Effector memory CD4-positive, alpha-beta T cell (primary cell): ENCODE measurements around the gene NUDT5.

Experiments
- DNase-seq, 3 donors: peaks; one replicate each; pipeline ENCODE4 v3.0.0-alpha.2; 2020
- H3K27ac ChIP-seq: 2 replicates; pipeline ENCODE4 v1.7.0; 2013; ENCODE audit warnings: mild to moderate bottlenecking, low read length, moderate library complexity; ENCODE audit not compliant: insufficient read depth, poor library complexity, severe bottlenecking
- H3K27me3 ChIP-seq: replicated peaks from 2 replicates; pipeline ENCODE4 v1.7.0; 2013; ENCODE audit warnings: mild to moderate bottlenecking, low read length; ENCODE audit not compliant: insufficient read depth, control insufficient read depth, poor library complexity, severe bottlenecking
- H3K36me3 ChIP-seq: 2 replicates; pipeline ENCODE4 v1.7.0; 2013; ENCODE audit warnings: mild to moderate bottlenecking, low read length, moderate library complexity; ENCODE audit not compliant: control insufficient read depth, insufficient read depth
- H3K4me1 ChIP-seq: 2 replicates; pipeline ENCODE4 v1.7.0; 2013; ENCODE audit warnings: low read length, mild to moderate bottlenecking; ENCODE audit not compliant: control insufficient read depth, insufficient read depth, poor library complexity, severe bottlenecking
- H3K4me3 ChIP-seq: 2 replicates; pipeline ENCODE4 v1.7.0; 2013; ENCODE audit warnings: low read length, low read depth, mild to moderate bottlenecking; ENCODE audit not compliant: insufficient read depth, poor library complexity, severe bottlenecking
- H3K9me3 ChIP-seq: 2 replicates; pipeline ENCODE4 v1.7.0; 2013; ENCODE audit warnings: mild to moderate bottlenecking, low read length, moderate library complexity; ENCODE audit not compliant: control insufficient read depth

NUDT5 gene

DNA sequence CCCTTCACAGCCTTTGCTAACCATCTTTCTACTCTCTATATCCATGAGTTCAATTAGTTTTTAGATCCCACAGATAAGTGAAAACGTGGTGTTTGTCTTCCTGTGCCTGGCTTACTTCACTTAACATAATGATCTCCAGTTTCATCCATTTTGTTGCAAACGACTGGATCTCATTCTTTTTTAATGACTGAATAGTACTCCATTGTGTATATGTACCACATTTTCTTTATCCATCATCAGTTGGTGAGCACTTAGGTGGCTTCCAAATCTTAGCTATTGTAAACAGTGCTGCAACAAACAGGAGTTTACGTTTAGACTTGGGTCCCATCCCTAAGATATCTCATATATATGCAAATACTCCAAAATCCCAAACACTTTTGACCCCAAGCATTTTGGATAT, 9.4 kb upstream of the NUDT5 start:
- no peaks in the 10 kb centered on the region for H3K9me3 ChIP-seq
- no peak overlapping the region for H3K4me3 ChIP-seq
- H3K36me3 ChIP-seq = peaks cover 7% of the 10 kb centered on the region
- no peak for DNase-seq
- no peaks in the 10 kb centered on the region for H3K4me1 ChIP-seq
- H3K27me3 ChIP-seq = no peaks in the 10 kb centered on the region
- H3K27ac ChIP-seq = no peak overlapping the region

DNA sequence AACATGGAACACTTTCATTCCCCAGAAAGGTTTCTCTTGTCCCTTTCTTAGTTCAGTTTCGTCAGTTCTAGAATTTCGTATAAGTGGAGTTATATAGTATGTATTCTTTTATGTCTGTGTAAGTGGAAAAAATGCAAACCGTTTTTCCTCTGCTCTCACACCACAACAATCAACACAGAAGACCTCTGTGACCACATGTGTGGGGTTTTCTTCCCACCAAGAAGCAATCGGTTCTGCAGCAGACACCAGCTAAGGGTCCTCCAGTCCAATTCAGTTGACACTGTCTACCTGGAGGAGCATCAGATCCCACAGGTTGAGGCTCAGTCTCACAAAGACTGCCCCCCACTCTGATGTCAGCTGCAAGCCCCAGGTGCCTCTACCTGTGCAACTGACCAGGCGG, 6.5 kb upstream of the NUDT5 start:
- Histone ChIP-seq H3K27me3 (no peaks in the 10 kb centered on the region), H3K36me3 (peaks cover 4% of the 10 kb centered on the region), H3K4me3 (no peak overlapping the region), H3K9me3 (no peaks in the 10 kb centered on the region), H3K27ac (no peak overlapping the region), H3K4me1 (peaks cover 12% of the 10 kb centered on the region)
- no peak for DNase-seq

DNA sequence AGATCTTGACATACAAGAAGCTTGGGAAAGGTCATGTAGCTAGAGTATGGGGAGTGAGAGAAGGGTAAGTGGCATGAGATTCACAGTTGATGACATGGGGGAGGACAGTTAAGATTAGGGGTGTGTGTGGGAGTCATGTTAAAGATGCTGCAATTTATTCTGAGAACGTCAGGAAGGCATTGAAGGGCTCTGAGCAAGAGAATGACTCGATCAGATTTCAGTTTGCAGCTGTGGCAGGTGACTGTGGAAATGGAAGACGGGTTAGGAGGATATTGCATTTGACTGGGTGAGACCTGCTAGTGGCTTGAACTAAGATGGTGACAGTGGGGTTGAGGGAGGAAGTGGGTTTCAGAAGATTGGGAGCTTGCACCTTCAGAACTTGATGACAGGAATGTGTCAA, 5.9 kb upstream of the NUDT5 start:
- no peak for DNase-seq
- no peaks in the 10 kb centered on the region for H3K9me3 ChIP-seq
- no peak overlapping the region for H3K4me3 ChIP-seq
- peaks cover 17% of the 10 kb centered on the region for H3K4me1 ChIP-seq
- H3K27me3 ChIP-seq = no peaks in the 10 kb centered on the region
- H3K27ac ChIP-seq = no peak overlapping the region
- H3K36me3 ChIP-seq = peaks cover 4% of the 10 kb centered on the region

DNA sequence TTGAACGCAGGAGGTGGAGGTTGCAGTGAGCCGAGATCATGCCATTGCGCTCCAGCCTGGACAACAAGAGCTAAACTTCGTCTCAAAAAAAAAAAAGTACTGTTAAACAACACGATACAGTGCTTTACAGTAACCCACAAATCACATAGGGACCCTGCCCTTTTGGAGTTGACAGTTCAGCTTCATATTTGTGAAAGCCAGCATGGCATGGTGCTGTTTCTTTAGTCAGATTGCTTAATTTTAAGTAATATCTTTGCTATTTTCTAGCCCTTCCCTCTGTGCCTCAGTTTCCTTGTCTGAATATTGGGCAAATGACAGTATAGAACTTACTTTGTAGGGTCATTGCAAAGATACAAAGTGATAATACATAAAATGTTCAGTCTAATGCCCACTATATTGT, 5.2 kb upstream of the NUDT5 start:
- H3K9me3 ChIP-seq = no peaks in the 10 kb centered on the region
- H3K4me3 ChIP-seq = no peak overlapping the region
- no peak overlapping the region for H3K27ac ChIP-seq
- H3K36me3 ChIP-seq = peaks cover 4% of the 10 kb centered on the region
- DNase-seq = no peak
- H3K27me3 ChIP-seq = no peaks in the 10 kb centered on the region
- peaks cover 17% of the 10 kb centered on the region for H3K4me1 ChIP-seq

DNA sequence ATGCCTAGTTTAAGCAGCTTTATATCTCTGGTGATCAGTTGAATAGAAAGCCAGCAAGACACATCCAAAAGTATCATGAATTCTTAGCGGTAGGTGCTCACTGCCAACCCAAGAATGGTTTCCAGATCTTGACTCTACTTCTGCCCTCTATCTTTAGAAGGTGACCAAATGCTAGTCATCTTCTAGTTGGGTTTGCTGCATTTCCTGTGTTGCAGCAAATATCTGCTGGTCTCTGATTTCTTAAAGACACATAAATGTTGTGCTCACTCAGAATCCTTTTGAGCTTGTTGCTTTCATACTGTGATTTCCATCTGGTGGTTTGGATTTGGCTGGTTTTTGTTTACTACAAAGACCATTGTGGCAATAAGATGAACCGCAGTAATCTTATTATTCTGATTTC, 2.5 kb upstream of the NUDT5 start:
- no peak overlapping the region for H3K27ac ChIP-seq
- no peaks in the 10 kb centered on the region for H3K9me3 ChIP-seq
- H3K4me1 ChIP-seq = peaks cover 17% of the 10 kb centered on the region
- DNase-seq = no peak
- peaks cover 4% of the 10 kb centered on the region for H3K36me3 ChIP-seq
- H3K4me3 ChIP-seq = no peak overlapping the region
- H3K27me3 ChIP-seq = no peaks in the 10 kb centered on the region

DNA sequence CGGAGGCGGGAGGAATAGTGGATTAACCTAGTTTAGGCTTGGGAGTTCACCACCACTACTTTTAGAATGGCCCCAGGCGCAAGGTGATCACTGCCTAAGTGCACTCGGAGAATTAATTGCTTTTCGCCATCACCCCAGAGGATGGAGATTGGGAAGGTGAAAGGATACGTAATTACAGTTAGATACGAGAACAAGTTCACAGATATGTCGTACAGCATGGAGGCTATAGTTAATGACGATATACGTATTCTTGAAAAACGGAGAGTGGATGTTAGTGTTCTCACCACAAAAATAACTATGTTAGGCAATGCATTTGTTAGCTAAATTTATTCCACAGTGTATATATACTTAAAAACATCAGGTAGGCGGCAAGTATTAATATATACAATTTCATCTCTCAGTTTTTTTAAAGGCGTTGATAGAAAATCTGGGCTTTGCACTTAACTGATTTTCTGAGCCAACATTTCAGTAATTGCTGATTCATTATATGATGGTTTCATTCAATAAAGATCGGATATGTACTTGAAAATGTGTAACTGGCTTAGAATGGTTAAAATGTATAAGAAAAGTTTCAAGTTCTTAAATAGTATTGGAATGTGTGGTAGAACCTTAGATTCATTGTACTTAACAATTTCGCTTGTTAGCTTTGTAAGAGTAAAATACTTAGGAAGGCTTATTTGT, 980 bp upstream of the NUDT5 start:
- H3K4me3 ChIP-seq = peak overlapping the region; percentile 94
- no peaks in the 10 kb centered on the region for H3K9me3 ChIP-seq
- H3K27ac ChIP-seq = peak overlapping the region; percentile 97
- no peaks in the 10 kb centered on the region for H3K36me3 ChIP-seq
- peaks cover 17% of the 10 kb centered on the region for H3K4me1 ChIP-seq
- no peaks in the 10 kb centered on the region for H3K27me3 ChIP-seq
- DNase-seq = no peak

DNA sequence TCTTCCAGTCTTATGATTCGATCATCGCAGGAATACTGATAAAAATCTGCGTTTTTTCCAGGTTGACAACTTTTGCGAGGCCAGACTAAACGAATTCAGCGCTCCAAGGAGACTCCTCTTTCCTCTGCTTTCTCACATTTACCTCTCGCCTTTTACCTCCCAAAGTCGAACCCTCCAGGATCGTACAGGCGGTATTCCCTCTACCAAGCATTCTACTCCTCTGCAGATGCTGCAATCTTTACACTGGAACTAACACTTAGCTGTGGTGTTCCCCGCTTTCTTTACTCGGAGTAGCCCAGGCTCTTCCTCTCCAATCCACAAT, 449 bp downstream of the NUDT5 start:
- no peaks in the 10 kb centered on the region for H3K27me3 ChIP-seq
- H3K36me3 ChIP-seq = no peaks in the 10 kb centered on the region
- peaks cover 17% of the 10 kb centered on the region for H3K4me1 ChIP-seq
- H3K4me3 ChIP-seq = peak overlapping the region; percentile 94
- H3K27ac ChIP-seq = peak overlapping the region; percentile 97
- no peaks in the 10 kb centered on the region for H3K9me3 ChIP-seq
- no peak for DNase-seq

DNA sequence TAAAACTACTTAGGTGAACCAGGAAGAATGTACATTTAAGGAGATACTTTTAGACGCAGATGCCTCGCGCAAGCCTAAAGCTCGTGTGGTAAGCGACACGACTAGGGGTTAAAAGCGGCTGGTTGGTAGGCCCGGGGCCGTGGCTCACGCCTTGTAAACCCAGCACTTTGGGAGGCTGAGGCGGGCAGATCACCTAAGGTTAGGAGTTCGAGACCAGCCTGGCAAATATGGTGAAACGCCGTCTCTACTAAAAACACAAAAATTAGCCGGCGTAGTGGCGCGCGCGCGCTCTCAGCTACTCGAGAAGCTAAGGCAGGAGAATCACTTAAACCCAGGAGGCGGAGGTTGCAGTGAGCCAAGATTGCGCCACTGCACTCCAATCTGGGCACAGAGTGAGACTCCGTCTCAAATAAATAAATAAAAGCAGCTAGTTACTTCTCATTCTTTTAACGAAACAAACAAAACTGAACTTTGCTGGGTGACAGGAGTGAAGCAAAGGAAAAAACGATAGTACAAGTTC, 879 bp downstream of the NUDT5 start:
- H3K27ac ChIP-seq = peak overlapping the region; percentile 97
- peak in 1 of 3 donors; percentile 12 for DNase-seq
- H3K27me3 ChIP-seq = no peaks in the 10 kb centered on the region
- H3K9me3 ChIP-seq = no peaks in the 10 kb centered on the region
- peaks cover 17% of the 10 kb centered on the region for H3K4me1 ChIP-seq
- H3K4me3 ChIP-seq = peak overlapping the region; percentile 94
- H3K36me3 ChIP-seq = no peaks in the 10 kb centered on the region

DNA sequence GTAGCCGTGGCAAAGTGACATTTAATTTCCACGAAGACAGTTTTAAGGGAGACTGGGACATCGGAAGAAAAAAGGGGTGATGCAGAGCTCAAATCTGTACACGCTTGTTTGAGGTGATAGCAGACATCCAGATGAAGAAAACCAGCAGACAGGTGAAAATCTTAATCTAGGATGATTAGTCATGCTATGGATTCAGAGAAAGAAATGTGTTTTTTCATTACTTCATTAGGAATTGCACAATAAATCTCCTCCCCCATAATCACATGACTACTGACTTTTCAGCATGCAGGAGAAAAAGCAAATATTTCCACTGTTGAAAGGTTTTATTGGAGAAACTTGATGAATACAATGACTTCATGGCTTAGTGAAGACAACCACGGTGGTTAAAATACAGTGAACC, 2.5 kb downstream of the NUDT5 start:
- H3K4me1 ChIP-seq = peaks cover 14% of the 10 kb centered on the region

DNA sequence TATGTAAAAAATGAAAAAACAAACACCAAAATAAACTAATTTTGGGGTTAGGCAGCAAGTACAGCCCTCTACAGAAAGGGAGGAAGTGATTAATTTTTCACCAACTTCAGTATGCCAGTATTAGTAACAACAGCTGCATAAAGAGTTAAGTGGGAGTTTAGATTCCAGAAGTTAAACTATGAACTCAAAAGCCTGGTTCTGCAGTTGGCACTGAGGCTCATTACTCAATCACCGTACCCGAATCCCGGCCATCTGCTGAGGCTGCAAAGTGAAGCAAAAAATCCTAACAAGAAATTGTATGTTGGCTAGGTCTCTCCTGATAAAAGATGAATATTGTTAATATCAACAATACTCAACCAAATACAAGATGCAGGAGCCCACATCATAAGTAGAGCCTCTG, 4.0 kb downstream of the NUDT5 start:
- no peak overlapping the region for H3K27ac ChIP-seq
- no peaks in the 10 kb centered on the region for H3K9me3 ChIP-seq

More for the DNA sequence above, 2.5 kb downstream of the NUDT5 start:
- Histone ChIP-seq H3K4me3 (no peak overlapping the region), H3K36me3 (no peaks in the 10 kb centered on the region), H3K27ac (no peak overlapping the region), H3K27me3 (no peaks in the 10 kb centered on the region), H3K9me3 (no peaks in the 10 kb centered on the region)
- DNase-seq = no peak

More for the DNA sequence above, 4.0 kb downstream of the NUDT5 start:
- H3K4me3 ChIP-seq = no peak overlapping the region
- peaks cover 4% of the 10 kb centered on the region for H3K36me3 ChIP-seq
- no peaks in the 10 kb centered on the region for H3K27me3 ChIP-seq
- no peaks in the 10 kb centered on the region for H3K4me1 ChIP-seq
- no peak for DNase-seq
